Measurements from ENCODE around the gene TANC1. TPM values are rescaled to one million over a fixed set of nuclear protein-coding genes. Genes with fewer than 3 reads are reported as not detected.

TANC1 gene
- total and polyA plus RNA-seq, 3 donors from 2014 or later = 8.6 to 19.3 (median 16.2) TPM

- WGBS, 2 donors = 85 to 88% methylated on average over 6 of the region's 6 CpGs
- intact Hi-C loops (cut with DNase I; ENCODE audit: low total_unique reads) = no loop called here
- H3K27me3 ChIP-seq = no peaks in the 10 kb centered on the region
- no peak overlapping the region for H3K27ac ChIP-seq
- H3K36me3 ChIP-seq (ENCODE audit: low read depth, missing control alignments) = no peaks in the 10 kb centered on the region
- DNase-seq = no peak
- TF ChIP-seq POLR2A (IDR thresholded peaks at IDR 0.05) = no peak
- TF ChIP-seq CTCF (IDR thresholded peaks at IDR 0.05) = no peak
- no peak overlapping the region for H3K4me3 ChIP-seq
- H3K4me1 ChIP-seq = no peaks in the 10 kb centered on the region
- no peaks in the 10 kb centered on the region for H3K9me3 ChIP-seq
These were observed 22.2 kb downstream of the TANC1 start for GRCh38 chr2:158990397-158991214.

GRCh38 chr2:158993030-158993429 lies 24.6 kb downstream of the TANC1 start:
- TF ChIP-seq CTCF (IDR thresholded peaks at IDR 0.05) (no peak), POLR2A (IDR thresholded peaks at IDR 0.05) (no peak)
- no peaks in the 10 kb centered on the region for H3K27me3 ChIP-seq
- no peaks in the 10 kb centered on the region for H3K36me3 ChIP-seq (ENCODE audit: low read depth, missing control alignments)
- H3K4me3 ChIP-seq = no peak overlapping the region
- H3K9me3 ChIP-seq = no peaks in the 10 kb centered on the region
- H3K27ac ChIP-seq = no peak overlapping the region
- WGBS, 2 donors = 81 to 82% methylated on average over 5 of the region's 5 CpGs
- no peak for DNase-seq
- intact Hi-C loops (cut with DNase I; ENCODE audit: low total_unique reads) = no loop called here
- H3K4me1 ChIP-seq = no peaks in the 10 kb centered on the region

GRCh38 chr2:158993721-158994587 lies 25.5 kb downstream of the TANC1 start:
- Histone ChIP-seq H3K27ac (no peak overlapping the region), H3K27me3 (no peaks in the 10 kb centered on the region), H3K4me1 (peaks cover 5% of the 10 kb centered on the region), H3K9me3 (no peaks in the 10 kb centered on the region), H3K4me3 (no peak overlapping the region), H3K36me3 (ENCODE audit: low read depth, missing control alignments) (no peaks in the 10 kb centered on the region)
- TF ChIP-seq CTCF (IDR thresholded peaks at IDR 0.05) = no peak
- no peak for TF ChIP-seq POLR2A (IDR thresholded peaks at IDR 0.05)
- 87 to 93% methylated on average over 4 of the region's 4 CpGs for WGBS, 2 donors
- DNase-seq = no peak
- intact Hi-C loops (cut with DNase I; ENCODE audit: low total_unique reads) = no loop called here

GRCh38 chr2:158994920-158995676 lies 26.7 kb downstream of the TANC1 start:
- Histone ChIP-seq H3K27me3 (no peaks in the 10 kb centered on the region), H3K4me3 (no peak overlapping the region), H3K36me3 (ENCODE audit: low read depth, missing control alignments) (no peaks in the 10 kb centered on the region), H3K27ac (no peak overlapping the region), H3K9me3 (no peaks in the 10 kb centered on the region), H3K4me1 (peaks cover 6% of the 10 kb centered on the region)
- WGBS, 2 donors = 82 to 85% methylated on average over 5 of the region's 5 CpGs
- intact Hi-C loops (cut with DNase I; ENCODE audit: low total_unique reads) = no loop called here
- DNase-seq = no peak
- TF ChIP-seq CTCF (IDR thresholded peaks at IDR 0.05) (no peak), POLR2A (IDR thresholded peaks at IDR 0.05) (no peak)

All from testis (tissue), 3 donors.